ENCODE results near the gene GLP1R. TPM values are rescaled to one million over a fixed set of nuclear protein-coding genes. Genes with fewer than 3 reads are reported as not detected.

The GLP1R gene
- total and polyA plus RNA-seq, 2 experiments from 2014 or later: 0.12 to 0.43 TPM

- TF ChIP-seq, protein P1, sequence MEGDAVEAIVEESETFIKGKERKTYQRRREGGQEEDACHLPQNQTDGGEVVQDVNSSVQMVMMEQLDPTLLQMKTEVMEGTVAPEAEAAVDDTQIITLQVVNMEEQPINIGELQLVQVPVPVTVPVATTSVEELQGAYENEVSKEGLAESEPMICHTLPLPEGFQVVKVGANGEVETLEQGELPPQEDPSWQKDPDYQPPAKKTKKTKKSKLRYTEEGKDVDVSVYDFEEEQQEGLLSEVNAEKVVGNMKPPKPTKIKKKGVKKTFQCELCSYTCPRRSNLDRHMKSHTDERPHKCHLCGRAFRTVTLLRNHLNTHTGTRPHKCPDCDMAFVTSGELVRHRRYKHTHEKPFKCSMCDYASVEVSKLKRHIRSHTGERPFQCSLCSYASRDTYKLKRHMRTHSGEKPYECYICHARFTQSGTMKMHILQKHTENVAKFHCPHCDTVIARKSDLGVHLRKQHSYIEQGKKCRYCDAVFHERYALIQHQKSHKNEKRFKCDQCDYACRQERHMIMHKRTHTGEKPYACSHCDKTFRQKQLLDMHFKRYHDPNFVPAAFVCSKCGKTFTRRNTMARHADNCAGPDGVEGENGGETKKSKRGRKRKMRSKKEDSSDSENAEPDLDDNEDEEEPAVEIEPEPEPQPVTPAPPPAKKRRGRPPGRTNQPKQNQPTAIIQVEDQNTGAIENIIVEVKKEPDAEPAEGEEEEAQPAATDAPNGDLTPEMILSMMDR (IDR thresholded peaks at IDR 0.05; ENCODE audit: low read depth, low read length): no peak
- Histone ChIP-seq H3K27ac (no peak overlapping the region), H3K4me3 (no peak overlapping the region), H3K36me3 (no peaks in the 10 kb centered on the region), H3K9me3 (ENCODE audit: low read depth) (no peaks in the 10 kb centered on the region), H3K4me1 (ENCODE audit: low read depth) (no peaks in the 10 kb centered on the region), H3K27me3 (no peaks in the 10 kb centered on the region)
- DNase-seq (ENCODE audit: low read depth in 1 of 2, low spot score in 1 of 2): no peak
These were observed 47.0 kb downstream of the GLP1R start for GRCh38 chr6:39095578-39095977.

DNA sequence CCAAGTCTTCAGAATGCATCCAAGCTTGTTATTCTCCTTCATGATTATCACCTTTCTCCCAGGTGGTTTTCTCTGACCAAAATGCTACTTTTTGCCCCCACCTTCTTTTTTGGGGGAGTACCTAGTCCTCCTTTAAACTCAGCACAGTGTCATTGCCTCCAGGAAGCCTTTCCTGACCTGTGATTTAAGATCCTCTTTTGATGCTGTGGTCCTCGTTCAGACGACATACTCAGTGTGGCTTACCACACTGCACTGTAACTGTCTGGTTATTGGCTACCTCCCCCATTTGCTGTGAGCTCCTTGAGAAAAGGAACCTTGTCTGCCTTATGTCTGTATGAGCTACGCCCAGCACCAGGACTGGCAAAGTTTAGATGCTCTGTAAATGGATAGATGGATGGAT, 51.8 kb downstream of the GLP1R start:
- H3K4me1 ChIP-seq (ENCODE audit: low read depth): no peaks in the 10 kb centered on the region
- H3K36me3 ChIP-seq: no peaks in the 10 kb centered on the region
- TF ChIP-seq, protein P1 (IDR thresholded peaks at IDR 0.05; ENCODE audit: low read depth, low read length): no peak
- DNase-seq (ENCODE audit: low read depth in 1 of 2, low spot score in 1 of 2): no peak
- no peak overlapping the region for H3K27ac ChIP-seq
- no peaks in the 10 kb centered on the region for H3K9me3 ChIP-seq (ENCODE audit: low read depth)
- H3K4me3 ChIP-seq: no peak overlapping the region
- H3K27me3 ChIP-seq: no peaks in the 10 kb centered on the region

DNA sequence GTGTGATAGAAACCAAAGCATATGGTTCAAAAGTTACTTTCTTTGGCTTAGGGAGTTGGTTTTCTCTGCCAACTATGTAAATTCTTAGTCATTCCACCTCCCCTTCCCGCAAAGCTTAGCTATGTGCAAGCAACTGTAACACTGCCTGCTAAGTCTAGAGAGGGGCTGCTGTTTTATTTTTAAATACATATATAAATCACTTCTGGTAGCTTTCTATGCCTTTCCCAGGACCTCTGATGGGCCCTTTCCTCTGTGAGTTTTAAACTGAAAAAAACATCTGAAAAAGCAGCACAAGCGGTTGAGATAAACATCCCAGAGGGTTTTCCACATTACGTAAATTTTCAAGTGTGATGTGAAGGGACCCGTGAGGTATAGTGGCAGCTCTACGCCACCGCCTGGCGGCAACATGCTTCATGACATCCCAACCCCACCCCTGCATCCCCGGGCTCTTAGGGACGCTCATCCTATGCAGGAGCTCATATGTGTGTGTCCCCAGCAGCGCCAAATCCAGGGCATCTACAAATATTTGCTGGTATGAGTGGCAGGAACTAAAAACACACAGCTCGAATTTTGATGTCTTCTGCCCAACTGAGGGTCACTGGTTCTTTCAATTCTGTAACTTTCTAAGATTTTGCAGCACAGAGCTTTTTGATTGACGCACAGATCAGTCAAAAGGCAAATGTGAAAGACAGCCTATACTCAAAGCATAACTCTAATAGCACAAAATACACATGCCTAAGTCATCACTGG, 53.7 kb downstream of the GLP1R start:
- no peaks in the 10 kb centered on the region for H3K9me3 ChIP-seq (ENCODE audit: low read depth)
- H3K4me1 ChIP-seq (ENCODE audit: low read depth): no peaks in the 10 kb centered on the region
- no peaks in the 10 kb centered on the region for H3K27me3 ChIP-seq
- DNase-seq (ENCODE audit: low read depth in 1 of 2, low spot score in 1 of 2): peak; percentile 69 to 87
- H3K27ac ChIP-seq: no peak overlapping the region
- H3K36me3 ChIP-seq: no peaks in the 10 kb centered on the region
- no peak overlapping the region for H3K4me3 ChIP-seq
- TF ChIP-seq, protein P1 (IDR thresholded peaks at IDR 0.05; ENCODE audit: low read depth, low read length): peak; percentile 72

DNA sequence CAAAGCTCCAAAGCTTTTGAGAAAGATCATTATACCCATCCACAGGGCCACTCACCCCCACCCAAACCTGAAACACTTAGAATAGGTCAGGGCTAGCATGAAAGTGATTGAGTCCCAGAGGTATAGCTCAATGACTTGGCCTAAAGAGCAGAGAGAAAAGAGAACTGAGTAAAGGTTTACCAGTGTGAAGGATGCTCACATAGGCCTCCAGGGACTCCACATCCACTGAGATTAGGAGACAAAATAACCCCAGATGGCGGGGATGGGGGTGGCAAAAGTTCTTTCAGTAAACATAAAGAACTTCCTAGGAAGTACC, 54.2 kb downstream of the GLP1R start:
- TF ChIP-seq, protein P1 (IDR thresholded peaks at IDR 0.05; ENCODE audit: low read depth, low read length): no peak
- Histone ChIP-seq H3K27ac (no peak overlapping the region), H3K9me3 (ENCODE audit: low read depth) (no peaks in the 10 kb centered on the region), H3K36me3 (no peaks in the 10 kb centered on the region), H3K4me1 (ENCODE audit: low read depth) (no peaks in the 10 kb centered on the region), H3K27me3 (no peaks in the 10 kb centered on the region), H3K4me3 (no peak overlapping the region)
- DNase-seq (ENCODE audit: low read depth in 1 of 2, low spot score in 1 of 2): no peak

GRCh38 chr6:39104528-39104927, 55.9 kb downstream of the GLP1R start:
- TF ChIP-seq, protein P1 (IDR thresholded peaks at IDR 0.05; ENCODE audit: low read depth, low read length): no peak
- Histone ChIP-seq H3K27ac (no peak overlapping the region), H3K27me3 (no peaks in the 10 kb centered on the region), H3K36me3 (no peaks in the 10 kb centered on the region), H3K4me1 (ENCODE audit: low read depth) (no peaks in the 10 kb centered on the region), H3K9me3 (ENCODE audit: low read depth) (no peaks in the 10 kb centered on the region), H3K4me3 (no peak overlapping the region)
- no peak for DNase-seq (ENCODE audit: low read depth in 1 of 2, low spot score in 1 of 2)
